T-helper 2 cell treated with Interferon-gamma antibody and Interleukin-4, amounts not matched to agents 100 ng/mL and 5 ng/mL, for 36 hours (primary cell): ENCODE measurements around the gene NAXD. TPM values are rescaled to one million over a fixed set of nuclear protein-coding genes. Genes with fewer than 3 reads are reported as not detected.

Experiments used
- total RNA-seq: library from RNA; stranded (reverse); gene quantifications from 2 replicates; pipeline ENCODE4 v1.2.3, GENCODE V29; 2022

Gene NAXD
- total RNA-seq, 1 donor from 2014 or later: 24.6 TPM

Other genes starting within 250 kb of the NAXD start
- gene RAB20, start 53.8 kb upstream of the NAXD start, total RNA-seq: 1.5 and 2.3 TPM in 2 replicates
- gene CARS2, start 90.6 kb downstream of the NAXD start, total RNA-seq: 74.9 and 79.8 TPM in 2 replicates
- gene ING1, start 98.2 kb downstream of the NAXD start, total RNA-seq: 14.2 and 16.2 TPM in 2 replicates